HepG2 (cell line): Measurements from ENCODE around the gene BCAS3. TPM values are rescaled to one million over a fixed set of nuclear protein-coding genes. Genes with fewer than 3 reads are reported as not detected.
A peak's percentile ranks its signal among the peaks of the same experiment; 100 is the strongest.

ENCODE experiments used
- ARID5B ChIP-seq: IDR thresholded peaks from 2 replicates; pipeline ENCODE4 v1.4.0; 2020; ENCODE audit warnings: mild to moderate bottlenecking, missing genetic modification reagents
- CBX5 ChIP-seq: sonication (generic); formaldehyde crosslinking; IDR thresholded peaks from 2 replicates; pipeline ENCODE4 v1.4.0; 2020; ENCODE audit warnings: missing genetic modification reagents, borderline replicate concordance
- E2F5 ChIP-seq: sonication (generic); formaldehyde crosslinking; conservative IDR thresholded peaks from 2 replicates; pipeline ENCODE4 v1.4.0; 2020; ENCODE audit warnings: missing genetic modification reagents
- HOXA7 ChIP-seq: sonication (generic); formaldehyde crosslinking; IDR thresholded peaks from 2 replicates; pipeline ENCODE4 v1.8.1; 2022; ENCODE audit warnings: mild to moderate bottlenecking, missing genetic modification reagents, moderate library complexity
- JARID2 ChIP-seq: sonication (generic); formaldehyde crosslinking; IDR thresholded peaks from 2 replicates; pipeline ENCODE4 v1.8.1; 2023; ENCODE audit warnings: missing genetic modification reagents, inconsistent platforms; ENCODE audit not compliant: insufficient replicate concordance
- KDM1A ChIP-seq: IDR thresholded peaks from 2 replicates; pipeline ENCODE4 v1.6.1; 2016; ENCODE audit warnings: missing compliant biosample characterization
- PPARG ChIP-seq: conservative IDR thresholded peaks from 2 replicates; pipeline ENCODE4 v1.6.1; 2016; ENCODE audit warnings: missing biosample characterization, missing genetic modification reagents
- TEAD3 ChIP-seq: optimal IDR thresholded peaks from 2 replicates; pipeline ENCODE3; 2016; ENCODE audit warnings: borderline replicate concordance
- ZBTB4 ChIP-seq: sonication (generic); formaldehyde crosslinking; IDR thresholded peaks from 2 replicates; pipeline ENCODE4 v1.4.0; 2020; ENCODE audit warnings: missing genetic modification reagents, mild to moderate bottlenecking, borderline replicate concordance
- ZNF354B ChIP-seq: sonication (generic); formaldehyde crosslinking; IDR thresholded peaks from 2 replicates; pipeline ENCODE4 v1.8.0; 2022; ENCODE audit warnings: mild to moderate bottlenecking, missing genetic modification reagents
- ZNF619 ChIP-seq: sonication (generic); formaldehyde crosslinking; IDR thresholded peaks from 2 replicates; pipeline ENCODE4 v1.4.0; 2020; ENCODE audit warnings: mild to moderate bottlenecking, missing genetic modification reagents
- polyA plus RNA-seq, 8 experiments: library from polyadenylated mRNA; depleted of rRNA in 3 of 8; stranded (reverse) in 7 of 8; unstranded in 1 of 8; fragments of >200 nt; fragmentation: Illumina TruSeq in 4 of 8; extraction: Trizol in 4 of 8; gene quantifications; 2 replicates each; pipeline versions ENCODE4 v1.2.1 to v1.2.3, GENCODE V29; 2011 to 2016; ENCODE audit warnings: low read depth in 4 of 8, missing spikeins in 1 of 8, mixed read lengths in 1 of 8; ENCODE audit not compliant: insufficient read depth in 1 of 8
- total RNA-seq, 5 experiments: library from RNA; depleted of rRNA; stranded (reverse); fragments of >200 nt; fragmentation: Illumina TruSeq; extraction: Trizol; gene quantifications; 2 replicates each; pipeline ENCODE4 v1.2.3, GENCODE V29; 2016; ENCODE audit warnings: low read depth in 1 of 5
- TF ChIP-seq, protein P1 (sequence below): sonication (generic); formaldehyde crosslinking; IDR thresholded peaks from 2 replicates; pipeline ENCODE4 v1.5.1; 2020; ENCODE audit warnings: missing genetic modification reagents, mild to moderate bottlenecking, borderline replicate concordance
- TF ChIP-seq, protein P2 (sequence below): sonication (generic); formaldehyde crosslinking; IDR thresholded peaks from 2 replicates; pipeline ENCODE4 v1.4.0; 2020; ENCODE audit warnings: mild to moderate bottlenecking, missing genetic modification reagents

The BCAS3 gene
- total and polyA plus RNA-seq, 2 of the 13 experiments (the other 11 are each of a cell fraction or from before 2014, with no cell fraction given) = 10.7 to 11.2 TPM

DNA sequence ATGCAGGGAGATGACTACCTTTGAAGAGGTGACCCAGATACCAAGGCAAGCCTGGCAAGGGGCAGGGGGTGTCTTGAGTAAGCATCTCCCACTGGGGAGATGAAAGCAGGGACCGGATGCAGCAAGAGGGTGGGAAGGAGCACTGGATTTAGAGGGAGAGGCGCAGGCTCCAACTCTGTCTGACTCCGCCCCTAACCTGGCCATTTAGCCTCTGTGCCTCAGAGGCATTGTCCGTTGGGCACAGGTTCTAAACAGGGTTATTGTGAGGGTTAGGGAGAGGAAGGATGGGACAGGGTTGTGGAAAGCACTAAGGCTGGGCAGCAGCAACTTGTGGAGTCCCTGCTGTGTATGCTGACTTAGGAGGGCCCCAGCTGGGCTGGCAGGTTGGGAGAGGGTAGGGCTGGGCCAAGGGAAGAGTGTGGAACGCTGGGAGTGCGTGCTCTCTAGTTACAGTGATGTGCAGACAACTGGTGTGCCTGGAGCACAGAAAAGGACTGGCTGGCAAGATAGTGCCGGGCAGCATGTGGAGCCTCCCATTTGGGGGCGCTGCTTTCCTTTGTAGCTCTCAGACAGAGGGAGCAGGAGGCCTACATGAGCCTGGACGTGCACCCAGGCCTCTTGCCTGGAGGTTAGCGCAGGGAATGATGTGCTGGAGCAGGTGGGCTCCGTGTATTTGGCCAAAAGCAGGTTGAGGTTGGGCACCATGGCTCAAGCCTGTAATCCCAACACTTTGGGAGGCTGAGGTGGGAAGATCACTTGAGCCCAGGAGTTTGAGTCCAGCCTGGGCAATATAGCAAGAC, 748.2 kb downstream of the BCAS3 start (continued):
- TF ChIP-seq JARID2 (CRISPR knock-in tag) = no peak
- TF ChIP-seq ARID5B (CRISPR knock-in tag) = peak; percentile 43
- peak; percentile 95 for TF ChIP-seq ZBTB4 (CRISPR knock-in tag)
- TF ChIP-seq HOXA7 = no peak
- peak; percentile 30; the same call in 1 of the 2 replicates for TF ChIP-seq KDM1A
- peak; percentile 40; the same call in 1 of the 2 replicates for TF ChIP-seq CBX5 (CRISPR knock-in tag)
- 0 out of 2 replicates have a peak, but pooled peaks have one; percentile 26 for TF ChIP-seq E2F5
- peak; percentile 67; the same call in 1 of the 2 replicates for TF ChIP-seq ZNF619 (CRISPR knock-in tag)
- TF ChIP-seq, protein P1, sequence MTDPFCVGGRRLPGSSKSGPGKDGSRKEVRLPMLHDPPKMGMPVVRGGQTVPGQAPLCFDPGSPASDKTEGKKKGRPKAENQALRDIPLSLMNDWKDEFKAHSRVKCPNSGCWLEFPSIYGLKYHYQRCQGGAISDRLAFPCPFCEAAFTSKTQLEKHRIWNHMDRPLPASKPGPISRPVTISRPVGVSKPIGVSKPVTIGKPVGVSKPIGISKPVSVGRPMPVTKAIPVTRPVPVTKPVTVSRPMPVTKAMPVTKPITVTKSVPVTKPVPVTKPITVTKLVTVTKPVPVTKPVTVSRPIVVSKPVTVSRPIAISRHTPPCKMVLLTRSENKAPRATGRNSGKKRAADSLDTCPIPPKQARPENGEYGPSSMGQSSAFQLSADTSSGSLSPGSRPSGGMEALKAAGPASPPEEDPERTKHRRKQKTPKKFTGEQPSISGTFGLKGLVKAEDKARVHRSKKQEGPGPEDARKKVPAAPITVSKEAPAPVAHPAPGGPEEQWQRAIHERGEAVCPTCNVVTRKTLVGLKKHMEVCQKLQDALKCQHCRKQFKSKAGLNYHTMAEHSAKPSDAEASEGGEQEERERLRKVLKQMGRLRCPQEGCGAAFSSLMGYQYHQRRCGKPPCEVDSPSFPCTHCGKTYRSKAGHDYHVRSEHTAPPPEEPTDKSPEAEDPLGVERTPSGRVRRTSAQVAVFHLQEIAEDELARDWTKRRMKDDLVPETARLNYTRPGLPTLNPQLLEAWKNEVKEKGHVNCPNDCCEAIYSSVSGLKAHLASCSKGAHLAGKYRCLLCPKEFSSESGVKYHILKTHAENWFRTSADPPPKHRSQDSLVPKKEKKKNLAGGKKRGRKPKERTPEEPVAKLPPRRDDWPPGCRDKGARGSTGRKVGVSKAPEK (CRISPR knock-in tag) = peak; percentile 65; the same call in 1 of the 2 replicates
- TF ChIP-seq, protein P2, sequence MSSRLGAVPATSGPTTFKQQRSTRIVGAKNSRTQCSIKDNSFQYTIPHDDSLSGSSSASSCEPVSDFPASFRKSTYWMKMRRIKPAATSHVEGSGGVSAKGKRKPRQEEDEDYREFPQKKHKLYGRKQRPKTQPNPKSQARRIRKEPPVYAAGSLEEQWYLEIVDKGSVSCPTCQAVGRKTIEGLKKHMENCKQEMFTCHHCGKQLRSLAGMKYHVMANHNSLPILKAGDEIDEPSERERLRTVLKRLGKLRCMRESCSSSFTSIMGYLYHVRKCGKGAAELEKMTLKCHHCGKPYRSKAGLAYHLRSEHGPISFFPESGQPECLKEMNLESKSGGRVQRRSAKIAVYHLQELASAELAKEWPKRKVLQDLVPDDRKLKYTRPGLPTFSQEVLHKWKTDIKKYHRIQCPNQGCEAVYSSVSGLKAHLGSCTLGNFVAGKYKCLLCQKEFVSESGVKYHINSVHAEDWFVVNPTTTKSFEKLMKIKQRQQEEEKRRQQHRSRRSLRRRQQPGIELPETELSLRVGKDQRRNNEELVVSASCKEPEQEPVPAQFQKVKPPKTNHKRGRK (CRISPR knock-in tag) = peak; percentile 84; the same call in 1 of the 2 replicates
- TF ChIP-seq ZNF354B (CRISPR knock-in tag) = peak; percentile 19; the same call in 1 of the 2 replicates
- TF ChIP-seq PPARG (CRISPR knock-in tag) = 0 out of 2 replicates have a peak, but pooled peaks have one; percentile 64
- TF ChIP-seq TEAD3 = peak; percentile 66
